ENCODE measurements around the gene SLC6A19. TPM values are rescaled to one million over a fixed set of nuclear protein-coding genes. Genes with fewer than 3 reads are reported as not detected.

SLC6A19 gene
- total RNA-seq, 2 donors from 2014 or later, result 0.09 to 0.15 TPM

GRCh38 chr5:1167728-1168709 lies 33.4 kb upstream of the SLC6A19 start:
- peak; percentile 89 for DNase-seq
- H3K9ac ChIP-seq (ENCODE audit: extremely low read depth, low read length, poor library complexity, severe bottlenecking), result no peak overlapping the region
- peaks cover 3% of the 10 kb centered on the region for H3K4me1 ChIP-seq (ENCODE audit: control insufficient read depth, insufficient read depth, low read length)
- no peaks in the 10 kb centered on the region for H3K9me3 ChIP-seq (ENCODE audit: control insufficient read depth, low read length)
- H3K27me3 Mint-ChIP-seq (ENCODE audit: insufficient read depth), result peaks cover 4% of the 10 kb centered on the region
- no peak overlapping the region for H3K4me3 Mint-ChIP-seq
- no peaks in the 10 kb centered on the region for H3K27me3 ChIP-seq (ENCODE audit: control insufficient read depth, insufficient read depth, low read length, poor library complexity, severe bottlenecking)
- peaks cover 12% of the 10 kb centered on the region for H3K4me1 Mint-ChIP-seq
- no peak overlapping the region for H3K27ac Mint-ChIP-seq
- H3K4me3 ChIP-seq (ENCODE audit: low read length), result peak overlapping the region; percentile 65
- H3K9me3 Mint-ChIP-seq, result no peaks in the 10 kb centered on the region
- H3K27ac ChIP-seq (ENCODE audit: low read depth, low read length), result no peak overlapping the region
- no peaks in the 10 kb centered on the region for H3K36me3 ChIP-seq (ENCODE audit: control insufficient read depth, insufficient read depth, low read length)
- H3K36me3 Mint-ChIP-seq (ENCODE audit: low read depth), result no peaks in the 10 kb centered on the region
- peak; percentile 73 for TF ChIP-seq CTCF (conservative IDR thresholded peaks at IDR 0.05)
- WGBS, 2 experiments (ENCODE audit: insufficient coverage in 1 of 2, insufficient read length in 1 of 2), result 44 to 47% methylated on average over 19 to 28 of the region's 28 CpGs

- H3K27ac ChIP-seq (ENCODE audit: low read depth, low read length), result no peak overlapping the region
- Mint-ChIP-seq H3K4me3 (no peak overlapping the region), H3K27me3 (ENCODE audit: insufficient read depth) (peaks cover 4% of the 10 kb centered on the region), H3K36me3 (ENCODE audit: low read depth) (no peaks in the 10 kb centered on the region), H3K27ac (no peak overlapping the region), H3K4me1 (peaks cover 12% of the 10 kb centered on the region), H3K9me3 (no peaks in the 10 kb centered on the region)
- no peak overlapping the region for H3K9ac ChIP-seq (ENCODE audit: extremely low read depth, low read length, poor library complexity, severe bottlenecking)
- H3K4me1 ChIP-seq (ENCODE audit: control insufficient read depth, insufficient read depth, low read length), result peaks cover 3% of the 10 kb centered on the region
- WGBS, 2 experiments (ENCODE audit: insufficient coverage in 1 of 2, insufficient read length in 1 of 2), result 95 to 96% methylated on average over 14 to 16 of the region's 16 CpGs
- no peaks in the 10 kb centered on the region for H3K36me3 ChIP-seq (ENCODE audit: control insufficient read depth, insufficient read depth, low read length)
- H3K27me3 ChIP-seq (ENCODE audit: control insufficient read depth, insufficient read depth, low read length, poor library complexity, severe bottlenecking), result no peaks in the 10 kb centered on the region
- H3K4me3 ChIP-seq (ENCODE audit: low read length), result no peak overlapping the region
- TF ChIP-seq CTCF (conservative IDR thresholded peaks at IDR 0.05), result no peak
- no peaks in the 10 kb centered on the region for H3K9me3 ChIP-seq (ENCODE audit: control insufficient read depth, low read length)
- no peak for DNase-seq
Measured at GRCh38 chr5:1168796-1169195, 32.6 kb upstream of the SLC6A19 start.

GRCh38 chr5:1169211-1170115 lies 31.9 kb upstream of the SLC6A19 start:
- H3K4me3 ChIP-seq (ENCODE audit: low read length), result no peak overlapping the region
- no peak for DNase-seq
- Mint-ChIP-seq H3K9me3 (no peaks in the 10 kb centered on the region), H3K27me3 (ENCODE audit: insufficient read depth) (peaks cover 4% of the 10 kb centered on the region), H3K36me3 (ENCODE audit: low read depth) (no peaks in the 10 kb centered on the region), H3K4me1 (peaks cover 10% of the 10 kb centered on the region), H3K27ac (no peak overlapping the region), H3K4me3 (no peak overlapping the region)
- 93 to 96% methylated on average over 21 to 33 of the region's 33 CpGs for WGBS, 2 experiments (ENCODE audit: insufficient coverage in 1 of 2, insufficient read length in 1 of 2)
- no peak overlapping the region for H3K27ac ChIP-seq (ENCODE audit: low read depth, low read length)
- TF ChIP-seq CTCF (conservative IDR thresholded peaks at IDR 0.05), result no peak
- no peaks in the 10 kb centered on the region for H3K27me3 ChIP-seq (ENCODE audit: control insufficient read depth, insufficient read depth, low read length, poor library complexity, severe bottlenecking)
- H3K9me3 ChIP-seq (ENCODE audit: control insufficient read depth, low read length), result no peaks in the 10 kb centered on the region
- H3K36me3 ChIP-seq (ENCODE audit: control insufficient read depth, insufficient read depth, low read length), result no peaks in the 10 kb centered on the region
- H3K4me1 ChIP-seq (ENCODE audit: control insufficient read depth, insufficient read depth, low read length), result peaks cover 3% of the 10 kb centered on the region
- no peak overlapping the region for H3K9ac ChIP-seq (ENCODE audit: extremely low read depth, low read length, poor library complexity, severe bottlenecking)

Data from endodermal cell (in vitro differentiated cells).